ENCODE data around the gene GALNT14.
"Not testable (repeated sequence)": the region's sequence is repeated elsewhere in the genome, so short reads cannot be mapped to it uniquely, and the experiment has no call there.

GALNT14 gene

GRCh38 chr2:30939364-30939763 is 198.9 kb downstream of the GALNT14 start:
- DNase-seq (ENCODE audit: low read depth): no peak

GRCh38 chr2:30938196-30938595 is 200.0 kb downstream of the GALNT14 start:
- DNase-seq (ENCODE audit: low read depth): no peak

- DNase-seq (ENCODE audit: low read depth): no peak
Measured at GRCh38 chr2:30936977-30937376, 201.3 kb downstream of the GALNT14 start.

GRCh38 chr2:30935795-30936194 is 202.4 kb downstream of the GALNT14 start:
- no peak for DNase-seq (ENCODE audit: low read depth)

GRCh38 chr2:30934066-30934465 is 204.2 kb downstream of the GALNT14 start:
- DNase-seq (ENCODE audit: low read depth): no peak

GRCh38 chr2:30933496-30933895 is 204.7 kb downstream of the GALNT14 start:
- no peak for DNase-seq (ENCODE audit: low read depth)

- DNase-seq (ENCODE audit: low read depth): no peak
Measured at GRCh38 chr2:30932870-30933269, 205.4 kb downstream of the GALNT14 start.

GRCh38 chr2:30931841-30932407 is 206.3 kb downstream of the GALNT14 start:
- DNase-seq (ENCODE audit: low read depth): no peak

GRCh38 chr2:30930716-30931115 is 207.5 kb downstream of the GALNT14 start:
- no peak for DNase-seq (ENCODE audit: low read depth)

- no peak for DNase-seq (ENCODE audit: low read depth)
Measured at GRCh38 chr2:30927465-30928075, 210.7 kb downstream of the GALNT14 start.

- DNase-seq (ENCODE audit: low read depth): no peak
Measured at GRCh38 chr2:30926606-30927005, 211.6 kb downstream of the GALNT14 start.

- no peak for DNase-seq (ENCODE audit: low read depth)
Measured at GRCh38 chr2:30923623-30924022, 214.6 kb downstream of the GALNT14 start.

- no peak for DNase-seq (ENCODE audit: low read depth)
Measured at GRCh38 chr2:30920511-30920910, 217.7 kb downstream of the GALNT14 start.

- DNase-seq (ENCODE audit: low read depth): no peak
Measured at GRCh38 chr2:30915486-30915885, 222.8 kb downstream of the GALNT14 start.

- no peak for DNase-seq (ENCODE audit: low read depth)
Measured at GRCh38 chr2:30914456-30914855, 223.8 kb downstream of the GALNT14 start.

GRCh38 chr2:30912056-30912455 is 226.2 kb downstream of the GALNT14 start:
- DNase-seq (ENCODE audit: low read depth): no peak

GRCh38 chr2:30911327-30911726 is 226.9 kb downstream of the GALNT14 start:
- no peak for DNase-seq (ENCODE audit: low read depth)

- DNase-seq (ENCODE audit: low read depth): no peak
Measured at GRCh38 chr2:30910686-30911085, 227.6 kb downstream of the GALNT14 start.

- not testable (repeated sequence) for DNase-seq (ENCODE audit: low read depth)
Measured at GRCh38 chr2:30904437-30904836, 233.8 kb downstream of the GALNT14 start.

GRCh38 chr2:30903326-30903725 is 234.9 kb downstream of the GALNT14 start:
- no peak for DNase-seq (ENCODE audit: low read depth)

- no peak for DNase-seq (ENCODE audit: low read depth)
Measured at GRCh38 chr2:30900381-30900780, 237.9 kb downstream of the GALNT14 start.

GRCh38 chr2:30899516-30900054 is 238.7 kb downstream of the GALNT14 start:
- DNase-seq (ENCODE audit: low read depth): no peak

GRCh38 chr2:30897539-30897938 is 240.7 kb downstream of the GALNT14 start:
- no peak for DNase-seq (ENCODE audit: low read depth)

Measured in fibroblast of the conjunctiva (primary cell).